WTC11 (cell line): ENCODE data around the gene BICD1. TPM values are rescaled to one million over a fixed set of nuclear protein-coding genes. Genes with fewer than 3 reads are reported as not detected.

ENCODE experiments used
- ATAC-seq: fragments of 200-7000 bp; cut with Tn5 transposase; 2 replicates; pipeline ENCODE4 v1.10.0; 2021; ENCODE audit warnings: mild to moderate bottlenecking, moderate library complexity
- CTCF ChIA-PET: fragments of 300-600 bp; sonication (Branson Sonifier 250); formaldehyde crosslinking; loops from one replicate; lab custom pipeline; 2021; ENCODE audit warnings: antibody characterized with exemption; lab: Charles Lee
- POLR2A ChIA-PET: fragments of 350-600 bp; sonication (Branson Sonifier 250); formaldehyde crosslinking; loops from one replicate; lab custom pipeline; 2021; ENCODE audit warnings: antibody characterized with exemption; lab: Charles Lee
- DNase-seq: peaks from one replicate; pipeline ENCODE4 v3.0.0; 2021; ENCODE audit warnings: low spot score
- H3K27ac Mint-ChIP-seq: 2 replicates; pipeline ENCODE4 v1.8.0; 2021; ENCODE audit warnings: mixed read lengths
- H3K27me3 Mint-ChIP-seq: 2 replicates; pipeline ENCODE4 v1.8.0; 2021; ENCODE audit warnings: low read depth, mild to moderate bottlenecking, moderate library complexity, mixed read lengths
- H3K36me3 Mint-ChIP-seq: 2 replicates; pipeline ENCODE4 v1.8.0; 2021; ENCODE audit warnings: mixed read lengths
- H3K4me1 Mint-ChIP-seq: 2 replicates; pipeline ENCODE4 v1.8.0; 2022; ENCODE audit warnings: mixed read lengths
- H3K4me3 Mint-ChIP-seq: 2 replicates; pipeline ENCODE4 v1.8.0; 2021; ENCODE audit warnings: mild to moderate bottlenecking, moderate library complexity, mixed read lengths
- H3K9me3 Mint-ChIP-seq: 2 replicates; pipeline ENCODE4 v1.8.0; 2021; ENCODE audit warnings: mixed read lengths
- ETV6 ChIP-seq: sonication (generic); formaldehyde crosslinking; IDR thresholded peaks from 2 replicates; pipeline ENCODE4 v1.8.1; 2022; ENCODE audit warnings: mild to moderate bottlenecking, missing genetic modification reagents
- GTF2I ChIP-seq: fragments of 250-450 bp; sonication (Bioruptor Pico); conservative IDR thresholded peaks from 2 replicates; pipeline ENCODE4 v1.4.0; 2021; ENCODE audit warnings: mild to moderate bottlenecking
- JUN ChIP-seq: sonication (generic); formaldehyde crosslinking; IDR thresholded peaks from 2 replicates; pipeline ENCODE4 v1.8.0; 2023; ENCODE audit warnings: mild to moderate bottlenecking, missing genetic modification reagents
- MYBL2 ChIP-seq: sonication (generic); formaldehyde crosslinking; IDR thresholded peaks from 2 replicates; pipeline ENCODE4 v1.8.1; 2023; ENCODE audit warnings: mild to moderate bottlenecking, moderate library complexity, missing genetic modification reagents
- OVOL2 ChIP-seq: fragments of 250-450 bp; sonication (Bioruptor Pico); IDR thresholded peaks from 2 replicates; pipeline ENCODE4 v1.9.0; 2021; ENCODE audit warnings: mild to moderate bottlenecking, borderline replicate concordance
- RORB ChIP-seq: fragments of 250-450 bp; sonication (Bioruptor Pico); IDR thresholded peaks from 2 replicates; pipeline ENCODE4 v1.9.0; 2021; ENCODE audit warnings: mild to moderate bottlenecking
- SMAD3 ChIP-seq: sonication (generic); formaldehyde crosslinking; IDR thresholded peaks from 2 replicates; pipeline ENCODE4 v1.8.0; 2022; ENCODE audit warnings: missing genetic modification reagents, mild to moderate bottlenecking, borderline replicate concordance
- SMAD4 ChIP-seq: sonication (generic); formaldehyde crosslinking; IDR thresholded peaks from 2 replicates; pipeline ENCODE4 v1.8.0; 2022; ENCODE audit warnings: mild to moderate bottlenecking, missing genetic modification reagents
- ZBTB21 ChIP-seq: sonication (generic); formaldehyde crosslinking; IDR thresholded peaks from 2 replicates; pipeline ENCODE4 v1.8.1; 2023; ENCODE audit warnings: mild to moderate bottlenecking, missing genetic modification reagents, borderline replicate concordance
- ZNF232 ChIP-seq: sonication (generic); formaldehyde crosslinking; IDR thresholded peaks from 2 replicates; pipeline ENCODE4 v1.8.0; 2022; ENCODE audit warnings: mild to moderate bottlenecking, missing genetic modification reagents
- total RNA-seq: library from RNA; stranded (reverse); gene quantifications from 3 replicates; pipeline ENCODE4 v1.2.3, GENCODE V29; 2021
- TF ChIP-seq, protein P1 (sequence below): sonication (generic); formaldehyde crosslinking; IDR thresholded peaks from 2 replicates; pipeline ENCODE4 v1.8.1; 2023; ENCODE audit warnings: mild to moderate bottlenecking, missing genetic modification reagents
- TF ChIP-seq, protein P2 (sequence below): fragments of 250-450 bp; sonication (Bioruptor Pico); IDR thresholded peaks from 2 replicates; pipeline ENCODE4 v1.9.0; 2021; ENCODE audit warnings: moderate library complexity, mild to moderate bottlenecking, inconsistent platforms, borderline replicate concordance
- TF ChIP-seq, protein P3 (sequence below): sonication (generic); formaldehyde crosslinking; conservative IDR thresholded peaks from 2 replicates; pipeline ENCODE4 v1.8.1; 2022; ENCODE audit warnings: mild to moderate bottlenecking, missing genetic modification reagents
- TF ChIP-seq, protein P4 (sequence below): sonication (generic); formaldehyde crosslinking; IDR thresholded peaks from 2 replicates; pipeline ENCODE4 v1.8.1; 2023; ENCODE audit warnings: mild to moderate bottlenecking, missing genetic modification reagents
- TF ChIP-seq, protein P5 (sequence below): fragments of 250-450 bp; sonication (Bioruptor Pico); conservative IDR thresholded peaks from 2 replicates; pipeline ENCODE4 v1.9.0; 2021; ENCODE audit warnings: mild to moderate bottlenecking
- TF ChIP-seq, protein P6 (sequence below): sonication (generic); formaldehyde crosslinking; IDR thresholded peaks from 2 replicates; pipeline ENCODE4 v1.8.0; 2022; ENCODE audit warnings: missing genetic modification reagents
- TF ChIP-seq, protein P7 (sequence below): fragments of 250-450 bp; sonication (Bioruptor Pico); IDR thresholded peaks from 2 replicates; pipeline ENCODE4 v1.9.0; 2021; ENCODE audit warnings: mild to moderate bottlenecking
- TF ChIP-seq, protein P8 (sequence below): sonication (generic); formaldehyde crosslinking; IDR thresholded peaks from 2 replicates; pipeline ENCODE4 v1.8.0; 2022; ENCODE audit warnings: mild to moderate bottlenecking, missing genetic modification reagents

BICD1 gene
- total RNA-seq, 1 experiment from 2014 or later, result 69.4 TPM

DNA sequence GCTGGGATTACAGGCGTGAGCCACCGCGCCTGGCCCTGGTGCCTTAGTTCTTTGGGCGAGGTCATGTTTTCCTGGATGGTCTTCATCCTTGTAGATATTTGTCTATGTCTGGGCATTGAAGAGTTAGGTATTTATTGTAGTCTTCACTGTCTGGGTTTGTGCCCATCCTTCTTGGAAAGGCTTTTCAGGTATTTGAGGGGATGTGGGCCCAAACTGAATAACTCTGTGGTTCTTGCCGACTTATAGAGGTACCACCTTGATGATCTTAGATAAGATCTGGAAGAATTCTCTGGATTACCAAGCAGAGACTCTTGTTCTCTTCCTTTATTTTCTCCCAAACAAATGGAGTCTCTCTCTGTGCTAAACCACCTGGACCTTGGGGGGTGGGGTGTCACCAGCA, 311.6 kb downstream of the BICD1 start (continued):
- TF ChIP-seq, protein P1, sequence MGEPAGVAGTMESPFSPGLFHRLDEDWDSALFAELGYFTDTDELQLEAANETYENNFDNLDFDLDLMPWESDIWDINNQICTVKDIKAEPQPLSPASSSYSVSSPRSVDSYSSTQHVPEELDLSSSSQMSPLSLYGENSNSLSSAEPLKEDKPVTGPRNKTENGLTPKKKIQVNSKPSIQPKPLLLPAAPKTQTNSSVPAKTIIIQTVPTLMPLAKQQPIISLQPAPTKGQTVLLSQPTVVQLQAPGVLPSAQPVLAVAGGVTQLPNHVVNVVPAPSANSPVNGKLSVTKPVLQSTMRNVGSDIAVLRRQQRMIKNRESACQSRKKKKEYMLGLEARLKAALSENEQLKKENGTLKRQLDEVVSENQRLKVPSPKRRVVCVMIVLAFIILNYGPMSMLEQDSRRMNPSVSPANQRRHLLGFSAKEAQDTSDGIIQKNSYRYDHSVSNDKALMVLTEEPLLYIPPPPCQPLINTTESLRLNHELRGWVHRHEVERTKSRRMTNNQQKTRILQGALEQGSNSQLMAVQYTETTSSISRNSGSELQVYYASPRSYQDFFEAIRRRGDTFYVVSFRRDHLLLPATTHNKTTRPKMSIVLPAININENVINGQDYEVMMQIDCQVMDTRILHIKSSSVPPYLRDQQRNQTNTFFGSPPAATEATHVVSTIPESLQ (CRISPR knock-in tag), result no peak
- TF ChIP-seq, protein P2, sequence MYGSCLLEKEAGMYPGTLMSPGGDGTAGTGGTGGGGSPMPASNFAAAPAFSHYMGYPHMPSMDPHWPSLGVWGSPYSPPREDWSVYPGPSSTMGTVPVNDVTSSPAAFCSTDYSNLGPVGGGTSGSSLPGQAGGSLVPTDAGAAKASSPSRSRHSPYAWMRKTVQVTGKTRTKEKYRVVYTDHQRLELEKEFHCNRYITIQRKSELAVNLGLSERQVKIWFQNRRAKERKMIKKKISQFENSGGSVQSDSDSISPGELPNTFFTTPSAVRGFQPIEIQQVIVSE (CRISPR knock-in tag), result no peak
- TF ChIP-seq, protein P3, sequence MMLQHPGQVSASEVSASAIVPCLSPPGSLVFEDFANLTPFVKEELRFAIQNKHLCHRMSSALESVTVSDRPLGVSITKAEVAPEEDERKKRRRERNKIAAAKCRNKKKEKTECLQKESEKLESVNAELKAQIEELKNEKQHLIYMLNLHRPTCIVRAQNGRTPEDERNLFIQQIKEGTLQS (CRISPR knock-in tag), result no peak
- TF ChIP-seq JUN, result no peak
- TF ChIP-seq, protein P4, sequence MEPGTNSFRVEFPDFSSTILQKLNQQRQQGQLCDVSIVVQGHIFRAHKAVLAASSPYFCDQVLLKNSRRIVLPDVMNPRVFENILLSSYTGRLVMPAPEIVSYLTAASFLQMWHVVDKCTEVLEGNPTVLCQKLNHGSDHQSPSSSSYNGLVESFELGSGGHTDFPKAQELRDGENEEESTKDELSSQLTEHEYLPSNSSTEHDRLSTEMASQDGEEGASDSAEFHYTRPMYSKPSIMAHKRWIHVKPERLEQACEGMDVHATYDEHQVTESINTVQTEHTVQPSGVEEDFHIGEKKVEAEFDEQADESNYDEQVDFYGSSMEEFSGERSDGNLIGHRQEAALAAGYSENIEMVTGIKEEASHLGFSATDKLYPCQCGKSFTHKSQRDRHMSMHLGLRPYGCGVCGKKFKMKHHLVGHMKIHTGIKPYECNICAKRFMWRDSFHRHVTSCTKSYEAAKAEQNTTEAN (CRISPR knock-in tag), result no peak

DNA sequence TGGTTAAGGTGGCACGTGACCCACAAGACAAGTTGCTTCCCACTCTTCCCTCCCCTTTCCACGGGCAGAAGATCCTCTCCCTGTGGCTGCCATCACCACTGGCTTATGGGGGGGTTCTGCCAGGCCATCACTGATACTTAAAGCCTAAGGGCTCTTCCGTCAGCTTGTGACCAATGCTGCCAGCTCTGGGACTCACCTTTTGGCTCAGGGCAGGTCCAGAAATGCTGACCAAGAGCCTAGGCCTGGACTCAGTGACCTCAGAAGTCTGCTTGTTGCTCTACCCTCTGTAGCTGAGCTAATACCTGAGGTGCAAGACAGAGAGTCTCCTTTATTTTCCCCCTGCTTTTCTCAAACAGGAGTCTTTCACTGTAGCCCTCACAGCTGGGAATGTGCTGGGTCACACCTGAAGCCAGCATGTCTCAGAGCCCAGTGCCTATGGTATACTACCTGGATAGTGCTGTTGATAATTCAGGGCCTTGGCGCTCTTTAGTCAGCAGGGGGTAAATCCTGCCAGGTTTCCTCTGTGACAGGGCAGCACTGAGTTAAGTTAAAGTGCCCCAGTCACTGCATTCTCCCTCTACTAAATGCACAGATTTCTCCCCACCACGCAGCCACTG, 312.4 kb downstream of the BICD1 start:
- peak; percentile 76 for ATAC-seq
- POLR2A ChIA-PET, result no interaction called here
- DNase-seq, result no peak
- H3K36me3 Mint-ChIP-seq, result peaks cover 19% of the 10 kb centered on the region
- peak overlapping the region; percentile 79 for H3K27ac Mint-ChIP-seq
- no peak overlapping the region for H3K4me3 Mint-ChIP-seq
- peaks cover 59% of the 10 kb centered on the region for H3K4me1 Mint-ChIP-seq
- CTCF ChIA-PET, result no interaction called here
- no peaks in the 10 kb centered on the region for H3K27me3 Mint-ChIP-seq
- peaks cover 9% of the 10 kb centered on the region for H3K9me3 Mint-ChIP-seq
- TF ChIP-seq MYBL2, result no peak
- no peak for TF ChIP-seq ETV6 (CRISPR knock-in tag)
- TF ChIP-seq ZBTB21 (CRISPR knock-in tag), result no peak
- TF ChIP-seq RORB (CRISPR knock-in tag), result no peak
- TF ChIP-seq, protein P5, sequence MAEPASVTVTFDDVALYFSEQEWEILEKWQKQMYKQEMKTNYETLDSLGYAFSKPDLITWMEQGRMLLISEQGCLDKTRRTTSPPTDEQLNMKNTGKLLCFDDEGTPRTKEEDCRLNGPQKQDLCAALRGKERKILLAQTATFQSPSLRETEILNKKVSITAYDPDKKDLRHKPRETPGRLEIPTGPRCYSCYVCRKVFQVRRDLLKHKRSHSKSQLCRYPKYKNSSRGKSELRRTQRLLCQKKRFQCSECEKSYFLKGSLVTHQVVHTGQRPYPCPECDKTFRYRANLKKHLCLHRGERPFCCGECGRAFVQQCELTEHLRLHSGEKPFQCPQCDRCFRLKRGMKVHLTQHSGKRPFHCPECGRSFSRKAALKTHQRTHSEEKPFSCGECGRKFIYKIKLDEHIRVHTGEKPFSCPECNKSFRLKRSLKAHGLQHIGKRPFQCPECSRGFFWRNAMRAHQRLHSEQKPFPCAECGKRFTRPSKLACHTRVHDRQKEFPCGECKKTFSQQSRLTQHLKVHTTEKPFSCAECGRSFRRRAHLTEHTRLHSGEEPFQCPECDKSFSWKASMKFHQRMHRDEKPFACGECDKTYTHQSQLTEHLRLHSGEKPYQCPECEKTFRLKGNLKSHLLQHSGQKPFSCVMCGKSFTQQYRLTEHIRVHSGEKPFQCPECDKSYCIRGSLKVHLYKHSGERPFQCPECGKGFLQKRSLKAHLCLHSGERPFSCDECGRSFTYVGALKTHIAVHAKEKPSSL (CRISPR knock-in tag), result no peak
- TF ChIP-seq SMAD3, result no peak
- TF ChIP-seq GTF2I (CRISPR knock-in tag), result no peak
- TF ChIP-seq ZNF232 (CRISPR knock-in tag), result no peak
- TF ChIP-seq OVOL2 (CRISPR knock-in tag), result no peak
- TF ChIP-seq, protein P6, sequence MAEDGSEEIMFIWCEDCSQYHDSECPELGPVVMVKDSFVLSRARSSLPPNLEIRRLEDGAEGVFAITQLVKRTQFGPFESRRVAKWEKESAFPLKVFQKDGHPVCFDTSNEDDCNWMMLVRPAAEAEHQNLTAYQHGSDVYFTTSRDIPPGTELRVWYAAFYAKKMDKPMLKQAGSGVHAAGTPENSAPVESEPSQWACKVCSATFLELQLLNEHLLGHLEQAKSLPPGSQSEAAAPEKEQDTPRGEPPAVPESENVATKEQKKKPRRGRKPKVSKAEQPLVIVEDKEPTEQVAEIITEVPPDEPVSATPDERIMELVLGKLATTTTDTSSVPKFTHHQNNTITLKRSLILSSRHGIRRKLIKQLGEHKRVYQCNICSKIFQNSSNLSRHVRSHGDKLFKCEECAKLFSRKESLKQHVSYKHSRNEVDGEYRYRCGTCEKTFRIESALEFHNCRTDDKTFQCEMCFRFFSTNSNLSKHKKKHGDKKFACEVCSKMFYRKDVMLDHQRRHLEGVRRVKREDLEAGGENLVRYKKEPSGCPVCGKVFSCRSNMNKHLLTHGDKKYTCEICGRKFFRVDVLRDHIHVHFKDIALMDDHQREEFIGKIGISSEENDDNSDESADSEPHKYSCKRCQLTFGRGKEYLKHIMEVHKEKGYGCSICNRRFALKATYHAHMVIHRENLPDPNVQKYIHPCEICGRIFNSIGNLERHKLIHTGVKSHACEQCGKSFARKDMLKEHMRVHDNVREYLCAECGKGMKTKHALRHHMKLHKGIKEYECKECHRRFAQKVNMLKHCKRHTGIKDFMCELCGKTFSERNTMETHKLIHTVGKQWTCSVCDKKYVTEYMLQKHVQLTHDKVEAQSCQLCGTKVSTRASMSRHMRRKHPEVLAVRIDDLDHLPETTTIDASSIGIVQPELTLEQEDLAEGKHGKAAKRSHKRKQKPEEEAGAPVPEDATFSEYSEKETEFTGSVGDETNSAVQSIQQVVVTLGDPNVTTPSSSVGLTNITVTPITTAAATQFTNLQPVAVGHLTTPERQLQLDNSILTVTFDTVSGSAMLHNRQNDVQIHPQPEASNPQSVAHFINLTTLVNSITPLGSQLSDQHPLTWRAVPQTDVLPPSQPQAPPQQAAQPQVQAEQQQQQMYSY (CRISPR knock-in tag), result no peak
- TF ChIP-seq, protein P7, sequence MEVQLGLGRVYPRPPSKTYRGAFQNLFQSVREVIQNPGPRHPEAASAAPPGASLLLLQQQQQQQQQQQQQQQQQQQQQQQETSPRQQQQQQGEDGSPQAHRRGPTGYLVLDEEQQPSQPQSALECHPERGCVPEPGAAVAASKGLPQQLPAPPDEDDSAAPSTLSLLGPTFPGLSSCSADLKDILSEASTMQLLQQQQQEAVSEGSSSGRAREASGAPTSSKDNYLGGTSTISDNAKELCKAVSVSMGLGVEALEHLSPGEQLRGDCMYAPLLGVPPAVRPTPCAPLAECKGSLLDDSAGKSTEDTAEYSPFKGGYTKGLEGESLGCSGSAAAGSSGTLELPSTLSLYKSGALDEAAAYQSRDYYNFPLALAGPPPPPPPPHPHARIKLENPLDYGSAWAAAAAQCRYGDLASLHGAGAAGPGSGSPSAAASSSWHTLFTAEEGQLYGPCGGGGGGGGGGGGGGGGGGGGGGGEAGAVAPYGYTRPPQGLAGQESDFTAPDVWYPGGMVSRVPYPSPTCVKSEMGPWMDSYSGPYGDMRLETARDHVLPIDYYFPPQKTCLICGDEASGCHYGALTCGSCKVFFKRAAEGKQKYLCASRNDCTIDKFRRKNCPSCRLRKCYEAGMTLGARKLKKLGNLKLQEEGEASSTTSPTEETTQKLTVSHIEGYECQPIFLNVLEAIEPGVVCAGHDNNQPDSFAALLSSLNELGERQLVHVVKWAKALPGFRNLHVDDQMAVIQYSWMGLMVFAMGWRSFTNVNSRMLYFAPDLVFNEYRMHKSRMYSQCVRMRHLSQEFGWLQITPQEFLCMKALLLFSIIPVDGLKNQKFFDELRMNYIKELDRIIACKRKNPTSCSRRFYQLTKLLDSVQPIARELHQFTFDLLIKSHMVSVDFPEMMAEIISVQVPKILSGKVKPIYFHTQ (CRISPR knock-in tag), result no peak
- TF ChIP-seq, protein P8, sequence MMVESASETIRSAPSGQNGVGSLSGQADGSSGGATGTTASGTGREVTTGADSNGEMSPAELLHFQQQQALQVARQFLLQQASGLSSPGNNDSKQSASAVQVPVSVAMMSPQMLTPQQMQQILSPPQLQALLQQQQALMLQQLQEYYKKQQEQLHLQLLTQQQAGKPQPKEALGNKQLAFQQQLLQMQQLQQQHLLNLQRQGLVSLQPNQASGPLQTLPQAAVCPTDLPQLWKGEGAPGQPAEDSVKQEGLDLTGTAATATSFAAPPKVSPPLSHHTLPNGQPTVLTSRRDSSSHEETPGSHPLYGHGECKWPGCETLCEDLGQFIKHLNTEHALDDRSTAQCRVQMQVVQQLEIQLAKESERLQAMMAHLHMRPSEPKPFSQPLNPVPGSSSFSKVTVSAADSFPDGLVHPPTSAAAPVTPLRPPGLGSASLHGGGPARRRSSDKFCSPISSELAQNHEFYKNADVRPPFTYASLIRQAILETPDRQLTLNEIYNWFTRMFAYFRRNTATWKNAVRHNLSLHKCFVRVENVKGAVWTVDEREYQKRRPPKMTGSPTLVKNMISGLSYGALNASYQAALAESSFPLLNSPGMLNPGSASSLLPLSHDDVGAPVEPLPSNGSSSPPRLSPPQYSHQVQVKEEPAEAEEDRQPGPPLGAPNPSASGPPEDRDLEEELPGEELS, result no peak
- no peak for TF ChIP-seq SMAD4 (CRISPR knock-in tag)
